Stimulated activated CD4-positive, alpha-beta T cell treated with anti-CD3 and anti-CD28 coated beads, Interleukin-15, amount 100 ng/mL, for 48 hours (primary cell): ENCODE measurements around the gene IFNAR1.
"Not testable (repeated sequence)": the region's sequence is repeated elsewhere in the genome, so short reads cannot be mapped to it uniquely, and the experiment has no call there.

Experiments used
- DNase-seq, 2 donors: peaks; one replicate each; pipeline ENCODE4 v3.0.0-alpha.2; 2020; ENCODE audit warnings: low read depth in 2 of 2

Gene IFNAR1

GRCh38 chr21:33348706-33349105 lies 23.9 kb downstream of the IFNAR1 start:
- DNase-seq: no peak

GRCh38 chr21:33350676-33351075 lies 25.9 kb downstream of the IFNAR1 start:
- no peak for DNase-seq

- DNase-seq: no peak
These were observed 30.6 kb downstream of the IFNAR1 start for GRCh38 chr21:33355355-33355754.

- DNase-seq: no peak
These were observed 31.2 kb downstream of the IFNAR1 start for GRCh38 chr21:33355996-33356395.

- DNase-seq: no peak
These were observed 32.4 kb downstream of the IFNAR1 start for GRCh38 chr21:33357177-33357576.

GRCh38 chr21:33359446-33359845 lies 34.7 kb downstream of the IFNAR1 start:
- no peak for DNase-seq

- DNase-seq: no peak
These were observed 35.5 kb downstream of the IFNAR1 start for GRCh38 chr21:33360281-33360680.

GRCh38 chr21:33360881-33361602 lies 36.3 kb downstream of the IFNAR1 start:
- peak; percentile 68 to 85 for DNase-seq

- DNase-seq: peak in 1 of 2 donors; percentile 39
These were observed 37.3 kb downstream of the IFNAR1 start for GRCh38 chr21:33362044-33362555.

- not testable (repeated sequence) for DNase-seq
These were observed 39.3 kb downstream of the IFNAR1 start for GRCh38 chr21:33363911-33364609.

GRCh38 chr21:33364830-33365229 lies 40.1 kb downstream of the IFNAR1 start:
- no peak for DNase-seq

GRCh38 chr21:33367309-33367973 lies 42.7 kb downstream of the IFNAR1 start:
- DNase-seq: no peak

GRCh38 chr21:33368124-33368523 lies 43.4 kb downstream of the IFNAR1 start:
- DNase-seq: no peak

GRCh38 chr21:33368576-33368975 lies 43.8 kb downstream of the IFNAR1 start:
- no peak for DNase-seq

GRCh38 chr21:33369586-33369985 lies 44.8 kb downstream of the IFNAR1 start:
- DNase-seq: no peak

GRCh38 chr21:33370305-33370704 lies 45.5 kb downstream of the IFNAR1 start:
- no peak for DNase-seq

- no peak for DNase-seq
These were observed 46.6 kb downstream of the IFNAR1 start for GRCh38 chr21:33371366-33371765.

- no peak for DNase-seq
These were observed 47.8 kb downstream of the IFNAR1 start for GRCh38 chr21:33372582-33372981.

- DNase-seq: no peak
These were observed 48.7 kb downstream of the IFNAR1 start for GRCh38 chr21:33373451-33373850.

- DNase-seq: no peak
These were observed 49.3 kb downstream of the IFNAR1 start for GRCh38 chr21:33374080-33374449.

- DNase-seq: no peak
These were observed 49.8 kb downstream of the IFNAR1 start for GRCh38 chr21:33374450-33375096.

- DNase-seq: no peak
These were observed 50.4 kb downstream of the IFNAR1 start for GRCh38 chr21:33375101-33375644.
